ENCODE measurements around the gene KIF17.

The KIF17 gene

GRCh38 chr1:20660847-20661206 lies 57.0 kb downstream of the KIF17 start:
- no peak for DNase-seq (ENCODE audit: low read depth in 2 of 2)

- DNase-seq (ENCODE audit: low read depth in 2 of 2): no peak
Observed at GRCh38 chr1:20660363-20660762, 57.4 kb downstream of the KIF17 start.

GRCh38 chr1:20658166-20658915 lies 59.5 kb downstream of the KIF17 start:
- DNase-seq (ENCODE audit: low read depth in 2 of 2): no peak

GRCh38 chr1:20657024-20657423 lies 60.8 kb downstream of the KIF17 start:
- DNase-seq (ENCODE audit: low read depth in 2 of 2): no peak

GRCh38 chr1:20654104-20654690 lies 63.6 kb downstream of the KIF17 start:
- no peak for DNase-seq (ENCODE audit: low read depth in 2 of 2)

- no peak for DNase-seq (ENCODE audit: low read depth in 2 of 2)
Observed at GRCh38 chr1:20652300-20652699, 65.5 kb downstream of the KIF17 start.

GRCh38 chr1:20648946-20649345 lies 68.9 kb downstream of the KIF17 start:
- DNase-seq (ENCODE audit: low read depth in 2 of 2): no peak

GRCh38 chr1:20648438-20648837 lies 69.4 kb downstream of the KIF17 start:
- DNase-seq (ENCODE audit: low read depth in 2 of 2): no peak

- no peak for DNase-seq (ENCODE audit: low read depth in 2 of 2)
Observed at GRCh38 chr1:20645414-20645813, 72.4 kb downstream of the KIF17 start.

- DNase-seq (ENCODE audit: low read depth in 2 of 2): no peak
Observed at GRCh38 chr1:20644416-20644815, 73.4 kb downstream of the KIF17 start.

- no peak for DNase-seq (ENCODE audit: low read depth in 2 of 2)
Observed at GRCh38 chr1:20643080-20643479, 74.7 kb downstream of the KIF17 start.

- no peak for DNase-seq (ENCODE audit: low read depth in 2 of 2)
Observed at GRCh38 chr1:20641975-20642374, 75.8 kb downstream of the KIF17 start.

- DNase-seq (ENCODE audit: low read depth in 2 of 2): peak in 1 of 2 experiments; percentile 17
Observed at GRCh38 chr1:20640183-20640597, 77.6 kb downstream of the KIF17 start.

- DNase-seq (ENCODE audit: low read depth in 2 of 2): no peak
Observed at GRCh38 chr1:20636785-20637347, 80.9 kb downstream of the KIF17 start.

- DNase-seq (ENCODE audit: low read depth in 2 of 2): peak in 1 of 2 experiments; percentile 7
Observed at GRCh38 chr1:20634594-20635084, 83.2 kb downstream of the KIF17 start.

GRCh38 chr1:20634065-20634593 lies 83.7 kb downstream of the KIF17 start:
- no peak for DNase-seq (ENCODE audit: low read depth in 2 of 2)

GRCh38 chr1:20633190-20634064 lies 84.4 kb downstream of the KIF17 start, which contains the start of gene PINK1:
Gene PINK1, plus strand, starts transcription at chr1:20633458. Its CDS starts 91 bp downstream, at chr1:20633549.
- DNase-seq (ENCODE audit: low read depth in 2 of 2): peak in 1 of 2 experiments; percentile 29

- peak in 1 of 2 experiments; percentile 8 for DNase-seq (ENCODE audit: low read depth in 2 of 2)
Observed at GRCh38 chr1:20632386-20632785, 85.4 kb downstream of the KIF17 start.

- DNase-seq (ENCODE audit: low read depth in 2 of 2): no peak
Observed at GRCh38 chr1:20630729-20631128, 87.1 kb downstream of the KIF17 start.

GRCh38 chr1:20626524-20626923 lies 91.3 kb downstream of the KIF17 start:
- no peak for DNase-seq (ENCODE audit: low read depth in 2 of 2)

- no peak for DNase-seq (ENCODE audit: low read depth in 2 of 2)
Observed at GRCh38 chr1:20626098-20626427, 91.7 kb downstream of the KIF17 start.

Data from fibroblast of skin of left quadriceps (primary cell).